GM12878 (cell line): ENCODE measurements around the gene GPR176. TPM values are rescaled to one million over a fixed set of nuclear protein-coding genes. Genes with fewer than 3 reads are reported as not detected.

Source experiments
- ATAC-seq: fragments of 200-7000 bp; cut with Tn5 transposase; 3 replicates; pipeline ENCODE4 v1.9.1; 2020; ENCODE audit warnings: mild to moderate bottlenecking, moderate library complexity
- BruUV-seq: library from RNA; stranded (reverse); fragments of 400-500 nt; replicated peaks from 2 replicates; lab custom pipeline; 2021; lab: Mats Ljungman, UMichigan
- CTCF ChIA-PET: fragments of 300-600 bp; sonication (Branson Sonifier 250); formaldehyde crosslinking; extraction: SDS; loops from one replicate; lab custom pipeline; 2021; ENCODE audit warnings: inconsistent platforms; lab: Yijun Ruan, JAX
- POLR2A ChIA-PET: fragments of 350-600 bp; formaldehyde crosslinking; extraction: SDS; loops from one replicate; lab custom pipeline; 2021; ENCODE audit warnings: inconsistent platforms; lab: Charles Lee
- RAD21 ChIA-PET: fragments of 300-600 bp; sonication (Branson Sonifier 250); formaldehyde crosslinking; loops from one replicate; lab custom pipeline; 2023; ENCODE audit warnings: antibody characterized with exemption; ENCODE audit not compliant: unreplicated experiment; lab: Charles Lee
- SMC1A ChIA-PET: fragments of 300-600 bp; sonication (Branson Sonifier 250); formaldehyde crosslinking; loops from one replicate; lab custom pipeline; 2023; ENCODE audit not compliant: unreplicated experiment, uncharacterized antibody; lab: Charles Lee
- DNase-seq: peaks from one replicate; pipeline ENCODE4 v3.0.0-alpha.2; 2011; ENCODE audit warnings: low read depth, low spot score
- FAIRE-seq: peaks from 3 replicates; lab custom pipeline; 2011; peaks lifted over from hg19 to GRCh38; lab: Jason Lieb, UNC
- H2AFZ ChIP-seq: 2 replicates; pipeline ENCODE4 v1.6.0; 2011; ENCODE audit warnings: low read depth, low read length, control low read depth; ENCODE audit not compliant: control insufficient read depth
- H3K27ac ChIP-seq: 2 replicates; pipeline ENCODE4 v1.5.1; 2011; ENCODE audit warnings: control low read depth; ENCODE audit not compliant: control insufficient read depth, insufficient read depth
- H3K27me3 ChIP-seq, 2 experiments: replicated peaks in 1 of 2; 2 replicates each; pipeline versions ENCODE4 v1.6.0 to v1.6.1; 2011; ENCODE audit warnings: low read length in 1 of 2; ENCODE audit not compliant: control insufficient read depth in 2 of 2, insufficient read depth in 2 of 2
- H3K36me3 ChIP-seq, 2 experiments: 2 replicates each; pipeline ENCODE4 v1.5.1; 2011; ENCODE audit warnings: low read length in 1 of 2; ENCODE audit not compliant: control insufficient read depth in 2 of 2, insufficient read depth in 2 of 2
- H3K4me1 ChIP-seq: 2 replicates; pipeline ENCODE4 v1.6.1; 2011; ENCODE audit warnings: mild to moderate bottlenecking, low read length, moderate library complexity, mixed read lengths; ENCODE audit not compliant: control insufficient read depth, insufficient read depth
- H3K4me2 ChIP-seq: 2 replicates; pipeline ENCODE4 v1.6.0; 2011; ENCODE audit warnings: control low read depth; ENCODE audit not compliant: control insufficient read depth, insufficient read depth
- H3K4me3 ChIP-seq: fragments of 200-600 bp; sonication (generic); 2 replicates; pipeline ENCODE4 v1.5.1; 2016
- H3K79me2 ChIP-seq: 2 replicates; pipeline ENCODE4 v1.6.0; 2011; ENCODE audit warnings: low read length; ENCODE audit not compliant: control insufficient read depth, insufficient read depth
- H3K9ac ChIP-seq: 2 replicates; pipeline ENCODE4 v1.8.0; 2011; ENCODE audit warnings: low read length, control low read depth, mixed read lengths; ENCODE audit not compliant: control insufficient read depth, insufficient read depth
- H3K9me3 ChIP-seq: replicated peaks from 3 replicates; pipeline ENCODE4 v1.5.1; 2011; ENCODE audit warnings: mild to moderate bottlenecking, low read length; ENCODE audit not compliant: control insufficient read depth, insufficient read depth
- H4K20me1 ChIP-seq: 2 replicates; pipeline ENCODE4 v1.6.0; 2011; ENCODE audit not compliant: control insufficient read depth, insufficient read depth
- CHD2 ChIP-seq: IDR thresholded peaks from 2 replicates; pipeline ENCODE4 v1.6.1; 2011; ENCODE audit warnings: low read depth, low read length, improper control_type of control experiment, borderline replicate concordance
- CREM ChIP-seq: IDR thresholded peaks from 2 replicates; pipeline ENCODE4 v1.6.1; 2014; ENCODE audit warnings: antibody characterized with exemption, low read depth
- DPF2 ChIP-seq: fragments of 450-650 bp; IDR thresholded peaks from 2 replicates; pipeline ENCODE4 v1.6.1; 2017; ENCODE audit warnings: mild to moderate bottlenecking
- IKZF1 ChIP-seq: fragments of 450-650 bp; conservative IDR thresholded peaks from 2 replicates; pipeline ENCODE4 v1.6.1; 2017; ENCODE audit warnings: antibody characterized with exemption, mild to moderate bottlenecking
- IKZF2 ChIP-seq, 2 experiments: fragments of 450-650 bp; IDR thresholded peaks; 2 replicates each; pipeline ENCODE4 v1.6.1; 2017; ENCODE audit warnings: mild to moderate bottlenecking in 2 of 2, moderate library complexity in 2 of 2
- MYB ChIP-seq: fragments of 150-350 bp; IDR thresholded peaks from 2 replicates; pipeline ENCODE4 v1.6.1; 2014; ENCODE audit warnings: mild to moderate bottlenecking, low read depth, low read length, borderline replicate concordance
- NR2C1 ChIP-seq: fragments of 450-650 bp; IDR thresholded peaks from 2 replicates; pipeline ENCODE4 v1.6.1; 2017; ENCODE audit warnings: antibody characterized with exemption, mild to moderate bottlenecking, moderate library complexity
- RCOR1 ChIP-seq: conservative IDR thresholded peaks from 2 replicates; pipeline ENCODE4 v1.6.1; 2012; ENCODE audit warnings: low read depth, low read length, improper control_type of control experiment
- SMC3 ChIP-seq: IDR thresholded peaks from 2 replicates; pipeline ENCODE4 v1.6.1; 2011; ENCODE audit warnings: low read length, improper control_type of control experiment, borderline replicate concordance
- SP1 ChIP-seq: IDR thresholded peaks from one replicate; pipeline ENCODE4 v1.6.1; 2011; ENCODE audit warnings: low read depth, low read length
- TBL1XR1 ChIP-seq: IDR thresholded peaks from 2 replicates; pipeline ENCODE4 v1.6.1; 2012; ENCODE audit warnings: low read depth, low read length, improper control_type of control experiment
- TCF3 ChIP-seq: IDR thresholded peaks from 2 replicates; pipeline ENCODE4 v1.6.1; 2012; ENCODE audit warnings: low read depth, mild to moderate bottlenecking, low read length, borderline replicate concordance; ENCODE audit not compliant: insufficient read depth
- ZNF217 ChIP-seq: fragments of 450-650 bp; IDR thresholded peaks from 2 replicates; pipeline ENCODE4 v1.6.1; 2017; ENCODE audit warnings: antibody characterized with exemption, mild to moderate bottlenecking
- WGBS: methylation state at CpG from one replicate; pipeline ENCODE4 v1.1.6; 2016; ENCODE audit warnings: low lambda C conversion rate; ENCODE audit not compliant: insufficient replicate concordance, insufficient coverage; ENCODE audit errors: missing lambda C conversion rate; 5-methylcytosine and 5-hydroxymethylcytosine counted together
- in situ Hi-C: fragments of 300-500 bp; cut with MboI; formaldehyde crosslinking; loops from 9 replicates; pipeline ENCODE4 v1.14.3; 2018; ENCODE audit warnings: mixed read lengths
- intact Hi-C: fragments of 100-400 bp; cut with micrococcal nuclease; formaldehyde crosslinking; loops from one replicate; pipeline ENCODE4 v1.14.2; 2022; ENCODE audit not compliant: unreplicated experiment
- polyA plus RNA-seq, 11 experiments: library from polyadenylated mRNA; depleted of rRNA in 4 of 11; unstranded in 6 of 11; stranded (reverse) in 5 of 11; fragments of >200 nt; fragmentation: Nextera tagmentation in 4 of 11; fragmentation: Illumina TruSeq in 1 of 11; extraction: Ambion mirVana in 4 of 11; extraction: Trizol in 1 of 11; gene quantifications; 1 replicate in 1 of 11; 2 replicates in 10 of 11; pipeline versions ENCODE4 v1.2.1 to v1.2.3, GENCODE V29; 2011 to 2016; ENCODE audit warnings: inconsistent platforms in 2 of 11, missing spikeins in 2 of 11, low read depth in 1 of 11
- total RNA-seq, 4 experiments: library from RNA; depleted of rRNA in 3 of 4; stranded (reverse); fragments of >200 nt in 3 of 4; fragmentation: Illumina TruSeq in 1 of 4; extraction: Trizol in 1 of 4; gene quantifications; 2 replicates each; pipeline versions ENCODE4 v1.2.1 to v1.2.3, GENCODE V29; 2013 to 2021
- TF ChIP-seq, protein P1 (sequence below): fragments of 450-650 bp; IDR thresholded peaks from 2 replicates; pipeline ENCODE4 v1.6.1; 2017; ENCODE audit warnings: mild to moderate bottlenecking
- TF ChIP-seq, protein P2 (sequence below): fragments of 450-650 bp; IDR thresholded peaks from 2 replicates; pipeline ENCODE4 v1.6.1; 2016; ENCODE audit warnings: mild to moderate bottlenecking
- TF ChIP-seq, protein P3 (sequence below): IDR thresholded peaks from 2 replicates; pipeline ENCODE4 v1.6.1; 2012; ENCODE audit warnings: low read length, inconsistent platforms
- TF ChIP-seq, protein P4 (sequence below): fragments of 450-650 bp; IDR thresholded peaks from 2 replicates; pipeline ENCODE4 v1.6.1; 2017; ENCODE audit warnings: mild to moderate bottlenecking, low read depth, inconsistent platforms; ENCODE audit not compliant: poor library complexity, severe bottlenecking

GPR176 gene
- total and polyA plus RNA-seq, 10 of the 15 experiments (the other 5 are each of a cell fraction or from before 2014, with no cell fraction given), result 0.02 to 0.33 (median 0.16) TPM; not detected in 4

DNA sequence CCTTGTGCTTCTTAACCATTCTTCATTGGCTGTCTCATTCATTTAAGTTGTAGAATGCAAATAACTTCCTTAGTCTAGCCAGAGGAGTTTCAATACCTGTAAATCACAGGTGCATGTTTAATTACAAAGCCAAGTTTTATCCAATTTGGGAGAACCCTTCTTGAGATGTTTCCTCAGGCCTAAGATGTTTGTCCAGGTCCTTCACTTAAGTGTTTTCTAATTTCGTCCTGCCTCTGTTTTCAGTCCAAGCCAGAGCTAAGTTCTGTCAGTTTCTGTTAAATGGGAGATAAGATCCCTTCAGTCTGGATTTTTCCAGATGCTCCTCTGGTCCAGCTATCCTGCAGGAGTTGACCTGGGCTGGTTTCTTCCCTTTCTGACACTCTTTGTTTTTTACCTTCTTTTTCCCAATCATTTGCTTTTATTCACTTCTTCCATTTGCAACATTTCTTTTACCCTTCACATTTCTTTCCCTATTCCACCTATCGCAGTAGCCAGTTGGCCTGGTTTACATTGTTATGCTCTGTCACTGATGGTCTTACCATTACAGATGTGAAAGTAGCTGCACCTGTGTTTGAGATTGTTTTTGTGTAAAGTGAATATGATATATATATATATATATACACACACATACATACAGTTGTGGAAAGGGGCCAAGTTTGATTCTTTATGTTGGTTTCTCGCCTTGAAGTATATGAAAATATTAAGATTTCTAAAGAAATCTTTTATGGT, 48.4 kb upstream of the GPR176 start:
- Histone ChIP-seq H3K27ac (no peak overlapping the region), H3K4me3 (no peak overlapping the region), H3K79me2 (no peaks in the 10 kb centered on the region), H2AFZ (no peak overlapping the region), H3K4me2 (no peak overlapping the region), H3K27me3 (no peaks in the 10 kb centered on the region), H3K9me3 (no peaks in the 10 kb centered on the region), H4K20me1 (no peaks in the 10 kb centered on the region), H3K4me1 (no peaks in the 10 kb centered on the region), H3K36me3 (peaks cover 4 to 13% of the 10 kb centered on the region in 2 experiments; a peak in 3 of 4 replicates), H3K9ac (no peak overlapping the region)
- ChIA-PET POLR2A (no interaction called here), SMC1A (interaction anchor here (0.6 to 1.0 kb wide), 3 partner anchors 20 to 1094 kb away, joined by 3 read pairs; no protein-coding TSS in a partner anchor), CTCF (interaction anchor here (0.6 to 1.0 kb wide), 3 partner anchors 12 to 93 kb away, joined by 3 to 4 read pairs (median 3); no protein-coding TSS in a partner anchor), RAD21 (no interaction called here)
- DNase-seq, result no peak
- in situ Hi-C loops, result no loop called here
- no peak for FAIRE-seq
- intact Hi-C loops, result no loop called here
- WGBS, result 93% methylated on average over 3 of the region's 3 CpGs
- no TSS peak for BruUV-seq
- no peak for ATAC-seq
- TF ChIP-seq DPF2 (no peak), MYB (no peak), TCF3 (no peak), IKZF2 (IDR thresholded peaks at IDR 0.05) (no peak), RCOR1 (no peak), CREM (no peak), CHD2 (no peak), ZNF217 (no peak), IKZF1 (no peak), SMC3 (no peak), SP1 (no peak), NR2C1 (no peak), TBL1XR1 (no peak)
- TF ChIP-seq, protein P1, sequence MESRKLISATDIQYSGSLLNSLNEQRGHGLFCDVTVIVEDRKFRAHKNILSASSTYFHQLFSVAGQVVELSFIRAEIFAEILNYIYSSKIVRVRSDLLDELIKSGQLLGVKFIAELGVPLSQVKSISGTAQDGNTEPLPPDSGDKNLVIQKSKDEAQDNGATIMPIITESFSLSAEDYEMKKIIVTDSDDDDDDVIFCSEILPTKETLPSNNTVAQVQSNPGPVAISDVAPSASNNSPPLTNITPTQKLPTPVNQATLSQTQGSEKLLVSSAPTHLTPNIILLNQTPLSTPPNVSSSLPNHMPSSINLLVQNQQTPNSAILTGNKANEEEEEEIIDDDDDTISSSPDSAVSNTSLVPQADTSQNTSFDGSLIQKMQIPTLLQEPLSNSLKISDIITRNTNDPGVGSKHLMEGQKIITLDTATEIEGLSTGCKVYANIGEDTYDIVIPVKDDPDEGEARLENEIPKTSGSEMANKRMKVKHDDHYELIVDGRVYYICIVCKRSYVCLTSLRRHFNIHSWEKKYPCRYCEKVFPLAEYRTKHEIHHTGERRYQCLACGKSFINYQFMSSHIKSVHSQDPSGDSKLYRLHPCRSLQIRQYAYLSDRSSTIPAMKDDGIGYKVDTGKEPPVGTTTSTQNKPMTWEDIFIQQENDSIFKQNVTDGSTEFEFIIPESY, result no peak
- TF ChIP-seq, protein P2, sequence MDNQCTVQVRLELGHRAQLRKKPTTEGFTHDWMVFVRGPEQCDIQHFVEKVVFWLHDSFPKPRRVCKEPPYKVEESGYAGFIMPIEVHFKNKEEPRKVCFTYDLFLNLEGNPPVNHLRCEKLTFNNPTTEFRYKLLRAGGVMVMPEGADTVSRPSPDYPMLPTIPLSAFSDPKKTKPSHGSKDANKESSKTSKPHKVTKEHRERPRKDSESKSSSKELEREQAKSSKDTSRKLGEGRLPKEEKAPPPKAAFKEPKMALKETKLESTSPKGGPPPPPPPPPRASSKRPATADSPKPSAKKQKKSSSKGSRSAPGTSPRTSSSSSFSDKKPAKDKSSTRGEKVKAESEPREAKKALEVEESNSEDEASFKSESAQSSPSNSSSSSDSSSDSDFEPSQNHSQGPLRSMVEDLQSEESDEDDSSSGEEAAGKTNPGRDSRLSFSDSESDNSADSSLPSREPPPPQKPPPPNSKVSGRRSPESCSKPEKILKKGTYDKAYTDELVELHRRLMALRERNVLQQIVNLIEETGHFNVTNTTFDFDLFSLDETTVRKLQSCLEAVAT, result no peak
- TF ChIP-seq, protein P3, sequence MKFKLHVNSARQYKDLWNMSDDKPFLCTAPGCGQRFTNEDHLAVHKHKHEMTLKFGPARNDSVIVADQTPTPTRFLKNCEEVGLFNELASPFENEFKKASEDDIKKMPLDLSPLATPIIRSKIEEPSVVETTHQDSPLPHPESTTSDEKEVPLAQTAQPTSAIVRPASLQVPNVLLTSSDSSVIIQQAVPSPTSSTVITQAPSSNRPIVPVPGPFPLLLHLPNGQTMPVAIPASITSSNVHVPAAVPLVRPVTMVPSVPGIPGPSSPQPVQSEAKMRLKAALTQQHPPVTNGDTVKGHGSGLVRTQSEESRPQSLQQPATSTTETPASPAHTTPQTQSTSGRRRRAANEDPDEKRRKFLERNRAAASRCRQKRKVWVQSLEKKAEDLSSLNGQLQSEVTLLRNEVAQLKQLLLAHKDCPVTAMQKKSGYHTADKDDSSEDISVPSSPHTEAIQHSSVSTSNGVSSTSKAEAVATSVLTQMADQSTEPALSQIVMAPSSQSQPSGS, result no peak
- TF ChIP-seq, protein P4, sequence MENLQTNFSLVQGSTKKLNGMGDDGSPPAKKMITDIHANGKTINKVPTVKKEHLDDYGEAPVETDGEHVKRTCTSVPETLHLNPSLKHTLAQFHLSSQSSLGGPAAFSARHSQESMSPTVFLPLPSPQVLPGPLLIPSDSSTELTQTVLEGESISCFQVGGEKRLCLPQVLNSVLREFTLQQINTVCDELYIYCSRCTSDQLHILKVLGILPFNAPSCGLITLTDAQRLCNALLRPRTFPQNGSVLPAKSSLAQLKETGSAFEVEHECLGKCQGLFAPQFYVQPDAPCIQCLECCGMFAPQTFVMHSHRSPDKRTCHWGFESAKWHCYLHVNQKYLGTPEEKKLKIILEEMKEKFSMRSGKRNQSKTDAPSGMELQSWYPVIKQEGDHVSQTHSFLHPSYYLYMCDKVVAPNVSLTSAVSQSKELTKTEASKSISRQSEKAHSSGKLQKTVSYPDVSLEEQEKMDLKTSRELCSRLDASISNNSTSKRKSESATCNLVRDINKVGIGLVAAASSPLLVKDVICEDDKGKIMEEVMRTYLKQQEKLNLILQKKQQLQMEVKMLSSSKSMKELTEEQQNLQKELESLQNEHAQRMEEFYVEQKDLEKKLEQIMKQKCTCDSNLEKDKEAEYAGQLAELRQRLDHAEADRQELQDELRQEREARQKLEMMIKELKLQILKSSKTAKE, result no peak
